Measurements from ENCODE around the gene ADAMTSL2.

Gene ADAMTSL2

GRCh38 chr9:133518706-133519449 is 15.6 kb upstream of the ADAMTSL2 start:
- DNase-seq, result no peak

DNA sequence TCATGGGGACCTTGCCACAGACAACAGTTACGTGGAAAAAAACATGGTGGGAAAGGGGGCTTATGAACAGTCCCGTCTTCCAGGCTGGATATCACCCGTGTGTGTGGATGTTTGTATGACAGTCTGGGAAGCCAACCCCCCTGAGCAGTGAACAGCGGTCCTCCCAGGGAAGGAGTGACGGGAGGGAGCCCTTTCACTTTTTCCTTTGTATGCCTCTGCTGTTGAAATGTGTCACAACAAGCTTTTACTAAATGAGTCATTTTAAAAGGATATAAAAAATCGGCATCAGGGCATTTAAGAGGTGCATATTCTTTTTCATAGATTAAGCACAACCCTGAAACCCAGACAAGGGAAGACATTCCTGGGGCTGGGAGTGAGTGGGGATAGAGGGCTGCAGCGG is 14.8 kb upstream of the ADAMTSL2 start:
- DNase-seq, result no peak

- DNase-seq, result no peak
Measured at GRCh38 chr9:133520121-133520835, 14.2 kb upstream of the ADAMTSL2 start.

DNA sequence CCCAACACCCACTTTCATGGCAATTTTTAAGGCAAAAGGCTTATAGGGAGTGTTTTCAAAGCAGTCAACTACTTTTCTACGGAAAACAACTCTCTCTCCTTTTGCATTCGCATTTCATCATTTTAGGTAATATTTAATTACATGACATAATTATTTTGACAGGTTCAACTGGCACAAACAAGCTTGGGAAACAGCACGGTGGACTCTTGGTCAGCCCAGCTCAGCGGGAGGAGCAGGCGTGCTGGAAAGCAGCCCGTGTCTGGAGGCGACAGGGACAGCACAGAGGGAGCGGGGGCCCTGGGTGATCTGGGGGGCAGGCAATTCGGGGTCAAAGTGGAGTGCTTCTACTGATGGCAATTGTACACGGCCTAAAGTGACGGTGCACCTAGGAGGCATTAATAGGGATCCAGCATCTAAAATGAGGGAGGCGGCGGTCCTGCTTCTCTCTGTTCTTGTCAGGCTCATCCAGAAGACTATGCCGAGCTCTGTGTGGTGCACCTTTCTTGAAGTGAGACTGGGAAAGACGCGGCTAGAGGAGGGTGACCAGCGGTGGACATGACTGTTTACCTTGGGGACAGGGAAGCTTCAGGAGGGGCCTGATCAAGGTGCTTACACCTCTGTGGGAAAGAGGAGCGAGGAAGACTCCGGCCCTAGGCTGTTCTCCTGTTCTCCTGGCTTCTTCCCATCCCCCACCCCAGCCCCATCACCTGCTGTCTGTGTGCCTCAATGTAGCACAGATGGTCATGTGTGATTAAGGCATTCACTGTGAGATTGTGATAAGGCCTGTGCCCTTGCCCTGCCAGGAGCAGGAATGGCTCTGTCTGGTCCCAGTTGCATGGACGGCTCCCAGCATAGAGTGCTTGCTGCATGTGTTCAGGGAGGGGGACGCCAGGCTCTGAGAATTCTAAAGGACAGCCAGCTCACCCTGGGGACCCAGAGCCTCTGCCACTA is 13.1 kb upstream of the ADAMTSL2 start:
- no peak for DNase-seq

- peak; percentile 77 for DNase-seq
Measured at GRCh38 chr9:133522073-133522910, 12.2 kb upstream of the ADAMTSL2 start.

DNA sequence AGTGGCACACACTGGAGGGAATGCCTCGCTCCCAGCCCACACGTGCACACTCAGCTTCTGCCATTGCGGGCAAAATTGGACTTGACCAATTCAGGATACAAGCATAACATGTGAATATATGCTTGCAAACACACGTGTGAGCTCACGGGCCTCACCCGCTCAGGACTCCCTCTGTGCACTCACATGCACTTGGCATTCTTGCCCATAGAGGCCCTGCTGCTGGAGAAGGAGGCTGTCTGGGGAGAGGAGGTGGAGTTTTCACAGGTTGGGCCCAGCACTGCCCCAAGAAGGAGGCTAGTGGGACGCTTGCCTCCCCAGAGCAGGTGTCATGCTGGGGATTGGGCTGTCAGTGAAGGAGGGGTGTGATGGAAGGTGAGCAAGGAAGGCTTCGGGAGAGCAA is 11.4 kb upstream of the ADAMTSL2 start:
- DNase-seq, result no peak

DNA sequence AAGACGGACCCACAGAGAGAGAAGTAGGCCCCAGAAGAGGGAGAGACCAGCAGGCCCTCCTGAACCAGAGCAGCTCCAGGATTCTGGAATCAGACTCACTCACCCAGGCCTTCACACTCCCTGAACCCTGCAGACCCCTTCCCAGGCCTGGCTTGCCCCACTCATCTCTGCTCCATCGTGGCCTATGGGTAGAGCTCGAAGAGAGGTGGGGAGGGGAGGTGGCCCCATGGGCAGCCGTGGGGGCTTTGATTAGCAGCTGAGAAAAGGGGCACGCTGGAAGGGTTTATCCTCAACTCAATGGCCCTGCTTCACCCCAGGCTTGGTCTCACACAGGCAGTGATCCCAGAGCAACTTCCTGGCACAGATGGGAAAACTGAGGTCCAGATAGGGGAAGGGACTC is 10.4 kb upstream of the ADAMTSL2 start:
- DNase-seq, result no peak

- DNase-seq, result no peak
Measured at GRCh38 chr9:133524679-133525228, 9.8 kb upstream of the ADAMTSL2 start, which contains the start of gene MYMK. Gene MYMK (minus strand): TSS chr9:133524959. CDS start chr9:133524844, 115 bp downstream.

DNA sequence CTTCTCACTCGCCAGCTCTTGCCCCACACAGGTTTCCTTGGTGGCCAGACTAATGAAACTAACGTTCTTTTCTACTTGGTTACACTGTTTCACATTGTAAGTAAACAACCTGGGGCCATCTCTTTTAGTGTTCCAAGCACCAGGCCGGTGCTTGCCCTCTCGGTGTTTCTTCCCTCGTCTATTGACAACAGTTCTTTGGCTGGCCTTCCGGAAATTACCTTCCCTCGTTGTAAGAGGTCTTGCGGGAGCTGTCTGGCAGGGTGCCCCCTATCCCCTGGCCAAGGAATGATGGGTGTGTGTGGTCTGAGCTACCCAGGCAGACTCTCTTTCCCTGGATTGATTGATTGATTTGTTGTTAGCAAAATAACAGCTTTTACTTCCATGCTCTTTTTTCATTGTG is 8.8 kb upstream of the ADAMTSL2 start:
- DNase-seq, result no peak

DNA sequence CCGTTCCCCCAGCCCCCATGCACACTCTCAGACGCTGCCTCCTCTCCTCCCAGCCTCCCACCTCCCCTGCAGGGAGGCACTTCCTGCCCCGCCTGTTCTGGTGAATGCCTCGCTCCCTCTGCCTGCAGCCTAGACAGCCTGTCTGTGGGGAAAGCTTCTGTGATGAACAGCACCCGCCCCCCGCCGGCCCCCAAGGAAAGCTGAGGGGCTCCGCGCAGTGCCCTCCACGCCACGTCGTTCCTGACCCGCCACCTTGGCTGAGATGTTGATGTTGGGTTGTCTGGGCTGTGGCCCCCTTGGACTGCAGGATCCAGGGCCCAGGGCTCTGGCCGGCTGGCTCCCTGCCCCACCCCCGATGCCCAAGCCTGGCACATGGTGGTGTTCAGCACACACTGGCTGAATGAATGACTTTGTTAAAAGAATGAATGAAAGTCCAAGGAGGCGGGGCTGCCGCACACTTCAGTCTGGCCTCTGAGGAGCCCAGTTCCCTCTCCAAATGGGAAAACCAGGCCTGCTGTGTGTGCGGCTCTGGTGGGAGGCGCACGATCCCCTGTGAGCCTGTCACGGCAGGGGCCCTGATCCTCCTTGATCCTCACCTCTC is 7.7 kb upstream of the ADAMTSL2 start:
- DNase-seq, result no peak

DNA sequence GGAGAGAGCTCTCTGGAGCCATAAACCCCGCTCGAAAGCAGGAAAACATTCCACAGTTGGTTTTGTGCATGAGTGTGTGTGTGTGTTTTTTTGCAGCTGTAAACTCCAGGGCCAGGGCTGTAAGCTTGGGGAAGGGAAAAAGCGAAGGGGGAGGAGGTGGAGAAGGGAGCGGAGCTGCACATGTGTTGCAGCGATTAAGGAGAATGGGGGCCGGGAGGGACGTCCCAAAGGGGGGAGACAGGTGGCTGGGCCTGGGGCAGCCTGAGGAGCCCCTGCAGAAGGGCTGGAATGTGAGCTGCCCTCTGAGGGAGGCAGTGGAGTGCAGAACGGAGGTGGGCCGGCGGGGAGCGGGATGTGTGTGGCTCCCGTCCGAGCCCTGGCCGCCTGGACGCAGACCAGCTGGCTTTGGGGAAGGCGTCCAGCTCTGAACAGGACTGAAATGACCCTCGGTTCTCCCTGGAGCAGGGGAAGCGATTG is 7.0 kb upstream of the ADAMTSL2 start:
- DNase-seq, result peak; percentile 88

GRCh38 chr9:133528001-133528875 is 6.3 kb upstream of the ADAMTSL2 start:
- peak; percentile 62 for DNase-seq

DNA sequence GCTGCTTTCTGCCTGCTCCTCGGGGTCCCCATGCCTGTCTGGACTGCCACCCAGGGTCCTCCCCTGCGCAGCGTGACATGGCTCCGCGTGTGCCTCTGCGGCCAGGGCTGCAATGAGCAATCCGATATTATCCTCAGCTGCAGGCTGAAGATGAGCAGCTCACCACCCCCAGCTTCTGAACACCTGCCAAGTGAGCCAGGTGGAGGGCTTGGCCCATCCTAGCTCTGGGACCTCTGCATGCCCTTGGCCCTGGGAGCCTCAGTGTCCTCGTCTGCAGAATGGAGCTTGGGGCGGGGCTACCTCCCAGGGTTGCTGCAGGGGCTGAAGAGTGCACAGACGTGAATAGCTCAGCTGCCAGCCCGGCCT is 5.6 kb upstream of the ADAMTSL2 start:
- no peak for DNase-seq

GRCh38 chr9:133529457-133529856 is 5.0 kb upstream of the ADAMTSL2 start:
- no peak for DNase-seq

- no peak for DNase-seq
Measured at GRCh38 chr9:133529874-133530273, 4.6 kb upstream of the ADAMTSL2 start.

DNA sequence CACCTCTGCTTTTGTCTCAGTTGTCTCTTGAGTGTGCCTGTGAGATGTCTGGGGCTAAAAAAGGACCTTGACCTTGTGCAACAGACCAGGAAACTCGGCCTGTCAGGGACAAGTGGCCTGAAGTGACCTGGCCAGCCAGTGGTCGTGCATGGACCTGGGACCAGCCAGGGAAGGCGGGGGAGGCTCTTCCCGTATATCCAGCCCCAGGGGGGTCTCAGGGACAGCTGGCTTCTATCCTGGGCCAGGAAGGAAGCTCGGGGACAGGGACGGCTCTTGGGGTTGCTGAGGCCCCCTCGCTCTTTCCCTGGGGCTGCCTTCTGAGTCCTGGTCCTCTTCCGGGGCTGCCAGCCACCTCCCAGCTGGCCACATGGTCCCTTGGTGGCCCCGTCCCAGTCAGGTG is 3.2 kb upstream of the ADAMTSL2 start:
- no peak for DNase-seq

GRCh38 chr9:133532937-133533668 is 1.4 kb upstream of the ADAMTSL2 start:
- peak; percentile 71 for DNase-seq

DNA sequence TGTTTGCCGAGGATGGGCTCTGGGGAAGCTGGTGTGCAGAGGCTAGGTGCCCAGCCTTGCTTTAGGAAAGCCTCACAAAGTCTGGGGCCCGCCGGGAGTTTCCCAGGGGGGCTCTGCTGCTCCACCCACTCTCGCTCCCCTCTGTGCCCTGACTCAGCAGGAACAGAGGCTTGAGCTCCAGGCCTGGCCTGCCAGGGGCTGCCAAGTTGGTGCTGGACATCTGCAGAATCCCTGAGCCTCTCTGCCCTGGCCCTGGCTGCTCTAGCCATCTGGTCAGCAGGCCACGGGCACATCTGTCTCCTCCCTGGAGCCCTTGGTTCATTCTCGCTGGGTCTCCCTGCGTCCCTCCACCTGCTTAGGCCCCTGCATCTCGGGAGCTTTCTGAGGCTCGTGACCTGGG is 647 bp upstream of the ADAMTSL2 start:
- DNase-seq, result peak; percentile 48

DNA sequence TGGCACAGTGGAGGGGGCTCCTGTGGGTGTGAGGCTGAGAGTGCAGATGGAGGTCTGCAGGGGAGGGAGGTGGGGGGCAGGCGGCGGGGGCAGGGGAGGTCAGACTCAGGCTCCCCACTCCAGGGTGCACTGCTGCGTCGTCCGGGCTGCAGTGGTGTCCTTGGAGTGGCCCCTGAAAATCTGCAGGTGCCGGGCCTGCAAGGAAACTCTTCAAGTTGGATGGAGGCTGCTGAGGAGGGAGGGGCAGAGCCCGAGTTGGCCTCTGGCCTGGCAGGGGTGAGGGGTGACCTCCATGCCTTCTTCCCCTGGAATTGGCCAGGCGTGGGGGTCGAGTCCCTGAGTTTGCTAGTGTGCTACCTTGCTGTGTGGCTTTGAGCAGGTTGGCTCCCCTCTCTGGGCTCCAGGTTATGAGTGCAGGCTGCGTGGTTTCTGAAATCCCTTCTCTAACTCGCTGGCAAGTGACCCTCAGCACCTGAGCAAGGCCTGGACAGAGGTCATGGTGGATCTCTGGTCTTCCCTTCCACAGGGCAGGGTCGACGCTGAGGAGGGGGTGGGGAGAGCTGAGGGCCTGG is 888 bp downstream of the ADAMTSL2 start:
- DNase-seq, result no peak

Data from femur (tissue), 1 donor.